Fibroblast of lung (primary cell): ENCODE measurements around the gene COL4A2. TPM values are rescaled to one million over a fixed set of nuclear protein-coding genes. Genes with fewer than 3 reads are reported as not detected.
"Not testable (repeated sequence)": the region's sequence is repeated elsewhere in the genome, so short reads cannot be mapped to it uniquely, and the experiment has no call there.

Source experiments
- DNase-seq, 2 donors: peaks; one replicate each; pipeline versions ENCODE4 v3.0.0 to v3.0.0-alpha.2; 2010; ENCODE audit warnings: low read depth in 2 of 2
- H2AFZ ChIP-seq: 2 replicates; pipeline ENCODE4 v1.5.1; 2012; ENCODE audit warnings: low read length, control low read depth, inconsistent platforms
- H3K27ac ChIP-seq: 2 replicates; pipeline ENCODE4 v1.5.1; 2011; ENCODE audit warnings: low read length, control low read depth; ENCODE audit not compliant: insufficient read depth
- H3K27me3 ChIP-seq: 2 replicates; pipeline ENCODE4 v1.5.1; 2011; ENCODE audit warnings: mild to moderate bottlenecking, low read length; ENCODE audit not compliant: control insufficient read depth, insufficient read depth
- H3K36me3 ChIP-seq: 2 replicates; pipeline ENCODE4 v1.5.1; 2011; ENCODE audit warnings: low read length; ENCODE audit not compliant: control insufficient read depth, insufficient read depth
- H3K4me1 ChIP-seq: 2 replicates; pipeline ENCODE4 v1.5.1; 2011; ENCODE audit warnings: low read length; ENCODE audit not compliant: control insufficient read depth, insufficient read depth; ENCODE audit errors: extremely low read depth
- H3K4me2 ChIP-seq: 2 replicates; pipeline ENCODE4 v1.5.1; 2011; ENCODE audit warnings: low read length, control low read depth; ENCODE audit not compliant: insufficient read depth; ENCODE audit errors: extremely low read depth
- H3K4me3 ChIP-seq, 4 experiments: fragments of 200-600 bp in 1 of 4; sonication (generic) in 1 of 4; replicated peaks in 1 of 4; 2 replicates each; pipeline ENCODE4 v1.5.1; 2011 to 2016; ENCODE audit warnings: low read length in 4 of 4, low read depth in 3 of 4, mild to moderate bottlenecking in 3 of 4, control low read depth in 2 of 4, inconsistent platforms in 1 of 4, mixed read lengths in 1 of 4; ENCODE audit not compliant: insufficient read depth in 1 of 4; ENCODE audit errors: control extremely low read depth in 1 of 4
- H3K79me2 ChIP-seq: 2 replicates; pipeline ENCODE4 v1.5.1; 2012; ENCODE audit warnings: mild to moderate bottlenecking, low read length, inconsistent platforms; ENCODE audit not compliant: control insufficient read depth, insufficient read depth
- H3K9ac ChIP-seq: 2 replicates; pipeline ENCODE4 v1.5.1; 2011; ENCODE audit warnings: mild to moderate bottlenecking, low read length, control low read depth; ENCODE audit not compliant: insufficient read depth
- H3K9me3 ChIP-seq: 2 replicates; pipeline ENCODE4 v1.5.1; 2012; ENCODE audit warnings: low read depth, low read length; ENCODE audit not compliant: control insufficient read depth, insufficient read depth
- H4K20me1 ChIP-seq: 2 replicates; pipeline ENCODE4 v1.5.1; 2011; ENCODE audit warnings: low read length; ENCODE audit not compliant: control insufficient read depth, insufficient read depth; ENCODE audit errors: extremely low read depth
- CTCF ChIP-seq, 2 donors: IDR thresholded peaks in 1 of 2; conservative IDR thresholded peaks in 1 of 2; 1 replicate in 1 of 2; 2 replicates in 1 of 2; pipeline ENCODE4 v1.5.1; 2011 to 2012; ENCODE audit warnings: low read length in 2 of 2, control low read depth in 1 of 2, inconsistent platforms in 1 of 2, low read depth in 1 of 2, mild to moderate bottlenecking in 1 of 2
- EZH2 ChIP-seq: IDR thresholded peaks from 2 replicates; pipeline ENCODE4 v1.5.1; 2012; ENCODE audit warnings: low read length, control low read depth, mild to moderate bottlenecking; ENCODE audit errors: missing control alignments
- polyA plus RNA-seq, 2 donors: library from polyadenylated mRNA; depleted of rRNA in 1 of 2; stranded (reverse) in 1 of 2; unstranded in 1 of 2; fragments of >200 nt; gene quantifications; 2 replicates each; pipeline ENCODE4 v1.2.1, GENCODE V29; 2011 to 2012; ENCODE audit warnings: missing spikeins in 1 of 2
- total RNA-seq: library from RNA; depleted of rRNA; stranded (reverse); fragments of >200 nt; gene quantifications from 2 replicates; pipeline ENCODE4 v1.2.1, GENCODE V29; 2014

The COL4A2 gene
- total and polyA plus RNA-seq, 2 donors (not counting 1 experiment from before 2014, with no cell fraction given) = 93.1 to 463 TPM

GRCh38 chr13:110450941-110451730, 144.1 kb downstream of the COL4A2 start:
- DNase-seq = no peak
- no peaks in the 10 kb centered on the region for H3K27me3 ChIP-seq
- peaks cover 12% of the 10 kb centered on the region for H3K4me1 ChIP-seq
- no peak overlapping the region for H3K4me2 ChIP-seq
- no peaks in the 10 kb centered on the region for H3K9me3 ChIP-seq
- no peak overlapping the region for H2AFZ ChIP-seq
- H3K36me3 ChIP-seq = peaks cover 13% of the 10 kb centered on the region
- no peak overlapping the region for H3K27ac ChIP-seq
- H3K9ac ChIP-seq = no peak overlapping the region
- TF ChIP-seq EZH2 = no peak
- no peak for TF ChIP-seq CTCF (conservative IDR thresholded peaks at IDR 0.05 in 1 of 2, IDR thresholded peaks at IDR 0.05 in 1 of 2; ENCODE audit: low read depth in 1 of 2, low read length in 2 of 2)
- no peak overlapping the region for H3K4me3 ChIP-seq
- H3K79me2 ChIP-seq = no peaks in the 10 kb centered on the region
- no peaks in the 10 kb centered on the region for H4K20me1 ChIP-seq

- not testable (repeated sequence) for H3K4me3 ChIP-seq, H3K9ac ChIP-seq, H3K79me2 ChIP-seq, DNase-seq, H4K20me1 ChIP-seq, H3K4me1 ChIP-seq, H3K4me2 ChIP-seq, H3K27me3 ChIP-seq, H2AFZ ChIP-seq, H3K36me3 ChIP-seq, H3K9me3 ChIP-seq, H3K27ac ChIP-seq
Measured at GRCh38 chr13:110453091-110453490, 146.0 kb downstream of the COL4A2 start.

DNA sequence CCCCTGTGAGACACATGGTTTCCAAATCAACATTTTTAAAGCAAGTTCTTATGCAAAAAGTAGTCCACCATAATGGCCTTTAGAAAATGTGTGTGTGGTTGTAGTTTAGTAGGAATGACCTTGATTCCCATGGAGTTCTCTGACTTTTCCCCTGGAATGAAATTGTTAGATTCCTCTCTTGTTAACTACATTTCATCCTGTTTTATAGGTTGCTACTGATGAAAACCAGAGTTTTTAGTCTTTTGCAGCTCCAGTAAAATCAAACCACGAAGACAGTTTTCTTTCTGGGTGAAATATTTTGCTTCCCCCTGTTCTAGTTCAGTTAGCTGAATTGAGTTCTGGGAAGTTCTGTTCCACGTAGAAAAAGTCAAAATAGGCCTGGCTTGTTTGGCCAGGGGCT, 146.7 kb downstream of the COL4A2 start:
- Histone ChIP-seq H3K4me1 (no peaks in the 10 kb centered on the region), H4K20me1 (no peaks in the 10 kb centered on the region), H3K79me2 (no peaks in the 10 kb centered on the region), H3K4me3 (no peak overlapping the region), H3K4me2 (no peak overlapping the region), H3K27ac (no peak overlapping the region), H3K9ac (no peak overlapping the region), H2AFZ (no peak overlapping the region), H3K27me3 (no peaks in the 10 kb centered on the region), H3K36me3 (peaks cover 7% of the 10 kb centered on the region), H3K9me3 (no peaks in the 10 kb centered on the region)
- no peak for DNase-seq
- TF ChIP-seq EZH2 (no peak), CTCF (conservative IDR thresholded peaks at IDR 0.05 in 1 of 2, IDR thresholded peaks at IDR 0.05 in 1 of 2; ENCODE audit: low read depth in 1 of 2, low read length in 2 of 2) (no peak)
